Liver (tissue), 9 donors: Measurements from ENCODE around the gene BFSP2. TPM values are rescaled to one million over a fixed set of nuclear protein-coding genes. Genes with fewer than 3 reads are reported as not detected.

Experiments
- DNase-seq: peaks from one replicate; pipeline ENCODE4 v3.0.0-alpha.2; 2017; ENCODE audit warnings: low spot score
- H3K27ac ChIP-seq, 2 donors: one replicate each; pipeline ENCODE4 v1.7.0; 2013; ENCODE audit warnings: inconsistent platforms in 2 of 2, low read length in 2 of 2, control low read depth in 1 of 2, low read depth in 1 of 2, mild to moderate bottlenecking in 1 of 2
- H3K27me3 ChIP-seq, 4 donors: one replicate each; pipeline versions ENCODE4 v1.6.1 to v1.7.0; 2013; ENCODE audit warnings: low read length in 3 of 4, inconsistent platforms in 1 of 4, mild to moderate bottlenecking in 1 of 4, moderate library complexity in 1 of 4; ENCODE audit not compliant: control insufficient read depth in 4 of 4, insufficient read depth in 4 of 4
- H3K36me3 ChIP-seq, 4 donors: one replicate each; pipeline versions ENCODE4 v1.6.1 to v1.7.0; 2013; ENCODE audit warnings: low read length in 3 of 4, mild to moderate bottlenecking in 3 of 4, low read depth in 1 of 4, moderate library complexity in 1 of 4; ENCODE audit not compliant: control insufficient read depth in 4 of 4, insufficient read depth in 3 of 4
- H3K4me1 ChIP-seq, 4 donors: one replicate each; pipeline versions ENCODE4 v1.6.1 to v1.7.0; 2013; ENCODE audit warnings: low read length in 3 of 4, mild to moderate bottlenecking in 3 of 4, moderate library complexity in 1 of 4; ENCODE audit not compliant: control insufficient read depth in 4 of 4, insufficient read depth in 4 of 4
- H3K4me3 ChIP-seq, 3 donors: one replicate each; pipeline versions ENCODE4 v1.6.1 to v1.7.0; 2013; ENCODE audit warnings: low read length in 3 of 3, control low read depth in 1 of 3, low read depth in 1 of 3, mild to moderate bottlenecking in 1 of 3
- H3K9ac ChIP-seq, 2 donors: one replicate each; pipeline ENCODE4 v1.7.0; 2013; ENCODE audit warnings: low read length in 2 of 2, mild to moderate bottlenecking in 2 of 2, moderate library complexity in 2 of 2, control low read depth in 1 of 2, low read depth in 1 of 2
- H3K9me3 ChIP-seq, 4 donors: one replicate each; pipeline versions ENCODE4 v1.6.1 to v1.7.0; 2013; ENCODE audit warnings: low read length in 3 of 4; ENCODE audit not compliant: control insufficient read depth in 4 of 4
- ATF3 ChIP-seq: IDR thresholded peaks from 2 replicates; pipeline ENCODE4 v1.6.1; 2016; ENCODE audit warnings: antibody characterized with exemption
- CTCF ChIP-seq: fragments of 150-350 bp; IDR thresholded peaks from 2 replicates; pipeline ENCODE4 v1.5.1; 2017; ENCODE audit warnings: improper control_type of control experiment, low read depth, low read length; ENCODE audit not compliant: missing input control
- EGR1 ChIP-seq, 2 donors: IDR thresholded peaks; 2 replicates each; pipeline ENCODE4 v1.6.1; 2016 to 2018; ENCODE audit warnings: antibody characterized with exemption in 2 of 2, low read depth in 2 of 2
- FOXA1 ChIP-seq: IDR thresholded peaks from 2 replicates; pipeline ENCODE4 v1.6.1; 2016; ENCODE audit warnings: antibody characterized with exemption
- FOXA2 ChIP-seq: IDR thresholded peaks from 2 replicates; pipeline ENCODE4 v1.6.1; 2016; ENCODE audit warnings: antibody characterized with exemption
- GABPA ChIP-seq, 2 donors: IDR thresholded peaks in 1 of 2; conservative IDR thresholded peaks in 1 of 2; 2 replicates each; pipeline ENCODE4 v1.6.1; 2016; ENCODE audit warnings: antibody characterized with exemption in 2 of 2, mild to moderate bottlenecking in 1 of 2, moderate library complexity in 1 of 2
- HNF4G ChIP-seq: IDR thresholded peaks from 2 replicates; pipeline ENCODE4 v1.6.1; 2016; ENCODE audit warnings: antibody characterized with exemption
- JUND ChIP-seq, 2 donors: IDR thresholded peaks; 2 replicates each; pipeline ENCODE4 v1.6.1; 2016; ENCODE audit warnings: antibody characterized with exemption in 2 of 2
- MAX ChIP-seq: IDR thresholded peaks from 2 replicates; pipeline ENCODE4 v1.6.1; 2016; ENCODE audit warnings: antibody characterized with exemption
- NR2F2 ChIP-seq: IDR thresholded peaks from 2 replicates; pipeline ENCODE4 v1.6.1; 2016; ENCODE audit warnings: antibody characterized with exemption
- RAD21 ChIP-seq, 2 donors: IDR thresholded peaks; 2 replicates each; pipeline ENCODE4 v1.6.1; 2016; ENCODE audit warnings: antibody characterized with exemption in 2 of 2, mild to moderate bottlenecking in 2 of 2
- REST ChIP-seq: IDR thresholded peaks from 2 replicates; pipeline ENCODE4 v1.6.1; 2016; ENCODE audit warnings: antibody characterized with exemption, mild to moderate bottlenecking
- RXRA ChIP-seq, 2 donors: IDR thresholded peaks; 2 replicates each; pipeline ENCODE4 v1.6.1; 2017 to 2018; ENCODE audit warnings: antibody characterized with exemption in 2 of 2, mild to moderate bottlenecking in 1 of 2
- SP1 ChIP-seq: IDR thresholded peaks from 2 replicates; pipeline ENCODE4 v1.6.1; 2018; ENCODE audit warnings: antibody characterized with exemption, mild to moderate bottlenecking
- TAF1 ChIP-seq: conservative IDR thresholded peaks from 2 replicates; pipeline ENCODE4 v1.6.1; 2016; ENCODE audit warnings: antibody characterized with exemption, mild to moderate bottlenecking
- YY1 ChIP-seq: IDR thresholded peaks from 2 replicates; pipeline ENCODE4 v1.6.1; 2016; ENCODE audit warnings: antibody characterized with exemption, mild to moderate bottlenecking
- WGBS: extraction: QIAGEN DNeasy Blood & Tissue Kit; methylation state at CpG from one replicate; pipeline ENCODE4 v1.1.7; 2013; 5-methylcytosine and 5-hydroxymethylcytosine counted together
- polyA plus RNA-seq, 2 donors: library from polyadenylated mRNA; stranded (reverse) in 1 of 2; unstranded in 1 of 2; fragments of 200-250 nt in 1 of 2; fragments of >200 nt in 1 of 2; fragmentation: Nextera tagmentation in 1 of 2; extraction: Ambion mirVana in 1 of 2; gene quantifications; one replicate each; pipeline versions ENCODE4 v1.2.1 to v1.2.3, GENCODE V29; 2013 to 2015
- total RNA-seq, 2 donors: library from RNA; depleted of rRNA; stranded (reverse); fragments of >200 nt; gene quantifications; one replicate each; pipeline ENCODE4 v1.2.3, GENCODE V29; 2014
- TF ChIP-seq, protein P1 (sequence below): IDR thresholded peaks from 2 replicates; pipeline ENCODE4 v1.6.1; 2016; ENCODE audit warnings: antibody characterized with exemption
- donor health status: healthy.
- donor health status: healthy.
- donor health status: healthy.
- donor health status: healthy.
- donor health status: healthy.

The BFSP2 gene
- total and polyA plus RNA-seq, 4 donors, result 0.42 TPM; not detected in 3

DNA sequence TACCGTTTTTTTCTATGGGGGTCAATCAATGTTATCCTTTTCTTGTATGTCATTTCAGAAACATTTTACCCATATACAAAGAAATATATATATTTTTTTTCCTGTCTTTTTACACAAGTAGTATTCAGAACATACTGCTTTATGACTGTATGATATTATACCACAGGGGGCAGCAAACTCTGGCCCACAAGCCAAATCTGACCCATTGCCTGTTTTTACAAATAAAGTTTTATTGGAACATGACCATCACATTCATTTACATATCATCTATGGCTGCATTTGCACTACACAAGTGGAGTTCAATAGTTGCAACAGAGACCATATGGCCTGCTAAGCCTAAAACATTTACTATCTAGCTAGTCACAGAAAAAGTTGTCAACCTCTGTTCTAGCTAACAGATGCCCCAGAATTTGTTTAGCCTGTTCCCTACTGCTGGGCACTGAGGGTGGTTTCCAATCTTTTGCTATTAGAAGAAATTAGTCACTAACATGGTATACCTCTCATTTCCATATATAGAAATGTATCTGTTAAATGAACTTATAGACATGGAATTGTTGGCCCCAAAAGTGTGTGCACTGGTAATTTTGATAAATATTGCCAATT, 57.7 kb downstream of the BFSP2 start:
- Histone ChIP-seq H3K4me3 (no peak overlapping the region), H3K4me1 (peaks cover 2 to 23% (median 18%) of the 10 kb centered on the region in 4 donors), H3K27me3 (peaks cover 0 to 7% (median 0%) of the 10 kb centered on the region in 4 donors), H3K36me3 (no peaks in the 10 kb centered on the region), H3K9ac (no peak overlapping the region), H3K27ac (no peak overlapping the region), H3K9me3 (peaks cover 0 to 2% (median 0%) of the 10 kb centered on the region in 4 donors)
- no peak for DNase-seq
- no peak for TF ChIP-seq TAF1
- TF ChIP-seq MAX, result no peak
- no peak for TF ChIP-seq ATF3
- no peak for TF ChIP-seq YY1
- TF ChIP-seq EGR1 (IDR thresholded peaks at IDR 0.05; ENCODE audit: low read depth in 2 of 2), result no peak
- no peak for TF ChIP-seq JUND (IDR thresholded peaks at IDR 0.05)
- TF ChIP-seq FOXA2, result no peak
- no peak for TF ChIP-seq CTCF
- no peak for TF ChIP-seq HNF4G
- TF ChIP-seq GABPA (IDR thresholded peaks at IDR 0.05 in 1 of 2, conservative IDR thresholded peaks at IDR 0.05 in 1 of 2), result no peak
- no peak for TF ChIP-seq REST
- no peak for TF ChIP-seq FOXA1
- WGBS, result 85% methylated on average over 1 of the region's 1 CpG

- Histone ChIP-seq H3K36me3 (no peaks in the 10 kb centered on the region), H3K27me3 (peaks cover 0 to 10% (median 0%) of the 10 kb centered on the region in 4 donors), H3K4me1 (peaks cover 0 to 14% (median 8%) of the 10 kb centered on the region in 4 donors), H3K4me3 (no peak overlapping the region), H3K27ac (no peak overlapping the region), H3K9me3 (peaks cover 0 to 2% (median 0%) of the 10 kb centered on the region in 4 donors), H3K9ac (no peak overlapping the region)
- DNase-seq, result no peak
- 30% methylated on average over 6 of the region's 6 CpGs for WGBS
- no peak for TF ChIP-seq HNF4G
- TF ChIP-seq SP1, result peak; percentile 17
- peak; percentile 60 to 76 for TF ChIP-seq RXRA (IDR thresholded peaks at IDR 0.05)
- TF ChIP-seq REST, result no peak
- peak; percentile 28 to 40 for TF ChIP-seq RAD21 (IDR thresholded peaks at IDR 0.05)
- peak; percentile 12 for TF ChIP-seq NR2F2
- no peak for TF ChIP-seq CTCF
- no peak for TF ChIP-seq TAF1
- TF ChIP-seq, protein P1, sequence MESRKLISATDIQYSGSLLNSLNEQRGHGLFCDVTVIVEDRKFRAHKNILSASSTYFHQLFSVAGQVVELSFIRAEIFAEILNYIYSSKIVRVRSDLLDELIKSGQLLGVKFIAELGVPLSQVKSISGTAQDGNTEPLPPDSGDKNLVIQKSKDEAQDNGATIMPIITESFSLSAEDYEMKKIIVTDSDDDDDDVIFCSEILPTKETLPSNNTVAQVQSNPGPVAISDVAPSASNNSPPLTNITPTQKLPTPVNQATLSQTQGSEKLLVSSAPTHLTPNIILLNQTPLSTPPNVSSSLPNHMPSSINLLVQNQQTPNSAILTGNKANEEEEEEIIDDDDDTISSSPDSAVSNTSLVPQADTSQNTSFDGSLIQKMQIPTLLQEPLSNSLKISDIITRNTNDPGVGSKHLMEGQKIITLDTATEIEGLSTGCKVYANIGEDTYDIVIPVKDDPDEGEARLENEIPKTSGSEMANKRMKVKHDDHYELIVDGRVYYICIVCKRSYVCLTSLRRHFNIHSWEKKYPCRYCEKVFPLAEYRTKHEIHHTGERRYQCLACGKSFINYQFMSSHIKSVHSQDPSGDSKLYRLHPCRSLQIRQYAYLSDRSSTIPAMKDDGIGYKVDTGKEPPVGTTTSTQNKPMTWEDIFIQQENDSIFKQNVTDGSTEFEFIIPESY, result no peak
- TF ChIP-seq ATF3, result no peak
- TF ChIP-seq YY1, result peak; percentile 24
- no peak for TF ChIP-seq EGR1 (IDR thresholded peaks at IDR 0.05; ENCODE audit: low read depth in 2 of 2)
Measured at GRCh38 chr3:133459400-133459799, 59.5 kb downstream of the BFSP2 start.
